BE2C (cell line): Measurements from ENCODE around the gene DNA2. TPM values are rescaled to one million over a fixed set of nuclear protein-coding genes. Genes with fewer than 3 reads are reported as not detected.
"Not testable (repeated sequence)": the region's sequence is repeated elsewhere in the genome, so short reads cannot be mapped to it uniquely, and the experiment has no call there.

ENCODE experiments used
- DNase-seq: peaks from one replicate; pipeline ENCODE4 v3.0.0-alpha.2; 2020
- H3K27me3 ChIP-seq: fragments of 250-450 bp; sonication (Bioruptor Pico); 2 replicates; pipeline ENCODE4 v1.5.1; 2020; ENCODE audit warnings: mild to moderate bottlenecking
- H3K36me3 ChIP-seq: fragments of 250-450 bp; sonication (Bioruptor Pico); 2 replicates; pipeline ENCODE4 v1.5.1; 2020; ENCODE audit warnings: mild to moderate bottlenecking
- H3K4me1 ChIP-seq: fragments of 250-450 bp; sonication (Bioruptor Pico); 2 replicates; pipeline ENCODE4 v1.5.1; 2020
- H3K4me3 ChIP-seq: 2 replicates; pipeline ENCODE4 v1.5.1; 2011; ENCODE audit warnings: low read depth, low read length
- H3K9me3 ChIP-seq: fragments of 250-450 bp; sonication (Bioruptor Pico); 2 replicates; pipeline ENCODE4 v1.5.1; 2020
- polyA plus RNA-seq: library from polyadenylated mRNA; unstranded; fragments of >200 nt; gene quantifications from one replicate; pipeline ENCODE4 v1.2.1, GENCODE V29; 2012; ENCODE audit warnings: low read depth, missing spikeins; ENCODE audit not compliant: insufficient read length, insufficient read depth
- TF ChIP-seq, protein P1 (sequence below): IDR thresholded peaks from 2 replicates; pipeline ENCODE4 v1.5.1; 2012; ENCODE audit warnings: mild to moderate bottlenecking, low read depth, low read length

The DNA2 gene, protein sequence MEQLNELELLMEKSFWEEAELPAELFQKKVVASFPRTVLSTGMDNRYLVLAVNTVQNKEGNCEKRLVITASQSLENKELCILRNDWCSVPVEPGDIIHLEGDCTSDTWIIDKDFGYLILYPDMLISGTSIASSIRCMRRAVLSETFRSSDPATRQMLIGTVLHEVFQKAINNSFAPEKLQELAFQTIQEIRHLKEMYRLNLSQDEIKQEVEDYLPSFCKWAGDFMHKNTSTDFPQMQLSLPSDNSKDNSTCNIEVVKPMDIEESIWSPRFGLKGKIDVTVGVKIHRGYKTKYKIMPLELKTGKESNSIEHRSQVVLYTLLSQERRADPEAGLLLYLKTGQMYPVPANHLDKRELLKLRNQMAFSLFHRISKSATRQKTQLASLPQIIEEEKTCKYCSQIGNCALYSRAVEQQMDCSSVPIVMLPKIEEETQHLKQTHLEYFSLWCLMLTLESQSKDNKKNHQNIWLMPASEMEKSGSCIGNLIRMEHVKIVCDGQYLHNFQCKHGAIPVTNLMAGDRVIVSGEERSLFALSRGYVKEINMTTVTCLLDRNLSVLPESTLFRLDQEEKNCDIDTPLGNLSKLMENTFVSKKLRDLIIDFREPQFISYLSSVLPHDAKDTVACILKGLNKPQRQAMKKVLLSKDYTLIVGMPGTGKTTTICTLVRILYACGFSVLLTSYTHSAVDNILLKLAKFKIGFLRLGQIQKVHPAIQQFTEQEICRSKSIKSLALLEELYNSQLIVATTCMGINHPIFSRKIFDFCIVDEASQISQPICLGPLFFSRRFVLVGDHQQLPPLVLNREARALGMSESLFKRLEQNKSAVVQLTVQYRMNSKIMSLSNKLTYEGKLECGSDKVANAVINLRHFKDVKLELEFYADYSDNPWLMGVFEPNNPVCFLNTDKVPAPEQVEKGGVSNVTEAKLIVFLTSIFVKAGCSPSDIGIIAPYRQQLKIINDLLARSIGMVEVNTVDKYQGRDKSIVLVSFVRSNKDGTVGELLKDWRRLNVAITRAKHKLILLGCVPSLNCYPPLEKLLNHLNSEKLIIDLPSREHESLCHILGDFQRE
- polyA plus RNA-seq, result 1.2 TPM

- Histone ChIP-seq H3K4me3 (peak within 1 kb of the TSS; percentile 96), H3K9me3 (no peaks in the 10 kb centered on the region), H3K36me3 (peaks cover 25% of the 10 kb centered on the region), H3K4me1 (no peaks in the 10 kb centered on the region), H3K27me3 (no peaks in the 10 kb centered on the region)
- TF ChIP-seq, protein P1, sequence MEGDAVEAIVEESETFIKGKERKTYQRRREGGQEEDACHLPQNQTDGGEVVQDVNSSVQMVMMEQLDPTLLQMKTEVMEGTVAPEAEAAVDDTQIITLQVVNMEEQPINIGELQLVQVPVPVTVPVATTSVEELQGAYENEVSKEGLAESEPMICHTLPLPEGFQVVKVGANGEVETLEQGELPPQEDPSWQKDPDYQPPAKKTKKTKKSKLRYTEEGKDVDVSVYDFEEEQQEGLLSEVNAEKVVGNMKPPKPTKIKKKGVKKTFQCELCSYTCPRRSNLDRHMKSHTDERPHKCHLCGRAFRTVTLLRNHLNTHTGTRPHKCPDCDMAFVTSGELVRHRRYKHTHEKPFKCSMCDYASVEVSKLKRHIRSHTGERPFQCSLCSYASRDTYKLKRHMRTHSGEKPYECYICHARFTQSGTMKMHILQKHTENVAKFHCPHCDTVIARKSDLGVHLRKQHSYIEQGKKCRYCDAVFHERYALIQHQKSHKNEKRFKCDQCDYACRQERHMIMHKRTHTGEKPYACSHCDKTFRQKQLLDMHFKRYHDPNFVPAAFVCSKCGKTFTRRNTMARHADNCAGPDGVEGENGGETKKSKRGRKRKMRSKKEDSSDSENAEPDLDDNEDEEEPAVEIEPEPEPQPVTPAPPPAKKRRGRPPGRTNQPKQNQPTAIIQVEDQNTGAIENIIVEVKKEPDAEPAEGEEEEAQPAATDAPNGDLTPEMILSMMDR, result no peak
- peak; percentile 77 for DNase-seq
Measured at GRCh38 chr10:68471586-68472408, at the start of gene DNA2. DNA2 (minus strand) TSS chr10:68471973; CDS start chr10:68471864, 109 bp downstream.

DNA sequence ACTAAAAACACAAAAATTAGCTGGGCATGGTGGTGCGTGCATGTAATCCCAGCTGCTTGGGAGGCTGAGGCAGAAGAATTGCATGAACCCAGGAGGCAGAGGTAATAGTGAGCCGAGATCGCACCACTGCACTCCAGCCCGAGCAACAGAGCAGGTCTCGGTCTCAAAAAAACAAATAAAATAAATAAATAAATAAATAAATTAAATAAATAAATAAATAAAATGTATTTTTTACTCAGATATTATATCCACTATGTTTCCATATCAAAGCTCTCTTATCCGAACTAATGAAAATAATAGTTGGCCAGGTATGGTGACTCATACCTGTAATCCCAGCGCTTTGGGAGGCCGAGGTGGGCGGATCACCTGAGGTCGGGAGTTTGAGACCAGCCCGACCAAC lies 46.8 kb upstream of the DNA2 start:
- not testable (repeated sequence) for H3K9me3 ChIP-seq, H3K36me3 ChIP-seq, H3K4me1 ChIP-seq, DNase-seq, H3K27me3 ChIP-seq, H3K4me3 ChIP-seq

DNA sequence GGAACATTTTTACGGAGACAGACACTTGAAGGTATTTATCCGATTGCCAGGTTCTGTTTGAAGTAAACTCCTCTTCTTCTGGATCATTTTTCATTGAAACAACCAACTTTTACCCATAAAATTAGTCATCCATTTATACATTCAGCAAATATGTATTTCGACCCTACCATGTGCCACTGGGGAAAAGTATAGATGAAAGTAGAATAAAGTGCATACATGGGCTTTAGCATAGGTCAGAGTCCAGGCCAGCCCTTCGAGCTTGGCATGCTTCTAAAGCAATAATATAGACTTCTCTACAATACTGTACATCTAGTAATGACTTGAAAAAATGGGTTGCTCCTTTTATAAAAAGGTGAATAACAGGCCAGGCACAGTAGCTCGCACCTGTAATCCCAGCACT lies 45.4 kb upstream of the DNA2 start:
- TF ChIP-seq, protein P1, result no peak
- Histone ChIP-seq H3K4me1 (no peaks in the 10 kb centered on the region), H3K36me3 (no peaks in the 10 kb centered on the region; the same call in 1 of the 2 replicates), H3K27me3 (no peaks in the 10 kb centered on the region), H3K9me3 (no peaks in the 10 kb centered on the region), H3K4me3 (no peak overlapping the region)
- DNase-seq, result no peak

GRCh38 chr10:68516766-68517165 lies 45.0 kb upstream of the DNA2 start:
- Histone ChIP-seq H3K9me3 (no peaks in the 10 kb centered on the region), H3K36me3 (no peaks in the 10 kb centered on the region; the same call in 1 of the 2 replicates), H3K4me1 (no peaks in the 10 kb centered on the region), H3K27me3 (no peaks in the 10 kb centered on the region), H3K4me3 (no peak overlapping the region)
- DNase-seq, result no peak
- TF ChIP-seq, protein P1, result no peak

DNA sequence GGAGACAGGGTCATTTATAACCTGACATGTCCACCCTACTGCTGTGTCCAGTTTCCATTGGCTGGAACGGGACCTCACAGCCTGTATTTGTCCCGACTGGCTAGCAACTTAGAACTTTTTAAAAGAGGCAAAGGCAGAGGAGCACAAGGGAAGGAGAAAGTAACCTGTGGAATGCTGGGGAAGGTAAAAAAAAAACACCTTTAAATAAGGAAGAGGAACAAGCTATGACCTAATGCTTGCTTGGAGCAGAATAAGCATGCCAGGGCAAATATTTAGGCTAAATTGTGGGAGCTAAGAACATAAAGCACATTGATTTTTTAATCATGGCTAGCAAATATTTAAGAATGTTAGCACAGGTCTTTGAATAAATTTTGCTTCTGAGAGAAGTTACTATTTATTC lies 44.4 kb upstream of the DNA2 start:
- H3K4me3 ChIP-seq, DNase-seq, H3K4me1 ChIP-seq, H3K9me3 ChIP-seq, H3K27me3 ChIP-seq, H3K36me3 ChIP-seq: not testable (repeated sequence)

DNA sequence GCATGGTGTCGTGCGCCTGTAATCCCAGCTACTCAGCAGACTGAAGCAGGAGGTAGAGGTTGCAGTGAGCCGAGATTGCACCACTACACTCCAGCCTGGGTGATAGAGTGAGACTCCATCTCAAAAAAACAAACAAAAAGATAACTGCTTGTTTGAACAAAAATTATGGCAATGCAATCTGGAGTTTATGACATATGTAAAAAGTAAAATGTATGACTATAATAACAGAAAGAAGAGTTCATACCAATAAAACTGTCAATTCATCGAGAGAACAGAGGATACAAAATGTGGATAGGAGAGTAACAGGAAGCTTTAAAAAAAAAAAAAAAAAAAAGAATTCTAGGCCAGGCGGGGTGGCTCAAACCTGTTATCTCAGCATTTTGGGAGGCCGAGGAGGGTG lies 36.3 kb upstream of the DNA2 start:
- no peaks in the 10 kb centered on the region for H3K27me3 ChIP-seq
- DNase-seq, result no peak
- H3K4me3 ChIP-seq, result no peak overlapping the region
- H3K36me3 ChIP-seq, result no peaks in the 10 kb centered on the region
- TF ChIP-seq, protein P1, result no peak
- H3K4me1 ChIP-seq, result no peaks in the 10 kb centered on the region
- H3K9me3 ChIP-seq, result no peaks in the 10 kb centered on the region
